GM12892 (cell line): ENCODE measurements around the gene OR5B3.

Source experiments
- POLR2A ChIP-seq: IDR thresholded peaks from 2 replicates; pipeline ENCODE4 v1.6.1; 2011; ENCODE audit warnings: low read depth, low read length, control low read depth
- POLR2AphosphoS5 ChIP-seq: IDR thresholded peaks from 2 replicates; pipeline ENCODE4 v1.6.1; 2011; ENCODE audit warnings: low read depth, low read length, control low read depth

DNA sequence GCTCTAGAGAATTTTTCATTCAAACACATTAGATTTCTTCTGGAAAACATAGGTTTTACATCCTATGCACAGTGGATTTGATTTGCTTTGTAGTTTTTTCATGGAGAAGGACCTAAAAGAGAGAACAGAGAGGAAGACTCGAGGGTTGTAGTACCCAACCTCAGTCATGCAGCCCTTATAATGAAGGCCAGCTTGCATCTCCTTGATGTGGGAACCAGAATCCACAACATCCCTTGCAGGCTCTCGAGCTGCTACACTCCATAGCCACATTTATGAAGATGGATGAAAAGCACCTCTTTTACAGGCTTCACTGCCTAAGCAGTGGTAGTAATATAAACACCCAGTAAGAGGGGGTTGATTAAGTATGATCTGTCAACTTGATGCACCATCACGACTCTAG, 44.9 kb upstream of the OR5B3 start:
- TF ChIP-seq POLR2AphosphoS5: no peak
- TF ChIP-seq POLR2A: no peak
